ENCODE measurements around the gene TRPM4.
"Not testable (repeated sequence)": the region's sequence is repeated elsewhere in the genome, so short reads cannot be mapped to it uniquely, and the experiment has no call there.

TRPM4 gene

DNA sequence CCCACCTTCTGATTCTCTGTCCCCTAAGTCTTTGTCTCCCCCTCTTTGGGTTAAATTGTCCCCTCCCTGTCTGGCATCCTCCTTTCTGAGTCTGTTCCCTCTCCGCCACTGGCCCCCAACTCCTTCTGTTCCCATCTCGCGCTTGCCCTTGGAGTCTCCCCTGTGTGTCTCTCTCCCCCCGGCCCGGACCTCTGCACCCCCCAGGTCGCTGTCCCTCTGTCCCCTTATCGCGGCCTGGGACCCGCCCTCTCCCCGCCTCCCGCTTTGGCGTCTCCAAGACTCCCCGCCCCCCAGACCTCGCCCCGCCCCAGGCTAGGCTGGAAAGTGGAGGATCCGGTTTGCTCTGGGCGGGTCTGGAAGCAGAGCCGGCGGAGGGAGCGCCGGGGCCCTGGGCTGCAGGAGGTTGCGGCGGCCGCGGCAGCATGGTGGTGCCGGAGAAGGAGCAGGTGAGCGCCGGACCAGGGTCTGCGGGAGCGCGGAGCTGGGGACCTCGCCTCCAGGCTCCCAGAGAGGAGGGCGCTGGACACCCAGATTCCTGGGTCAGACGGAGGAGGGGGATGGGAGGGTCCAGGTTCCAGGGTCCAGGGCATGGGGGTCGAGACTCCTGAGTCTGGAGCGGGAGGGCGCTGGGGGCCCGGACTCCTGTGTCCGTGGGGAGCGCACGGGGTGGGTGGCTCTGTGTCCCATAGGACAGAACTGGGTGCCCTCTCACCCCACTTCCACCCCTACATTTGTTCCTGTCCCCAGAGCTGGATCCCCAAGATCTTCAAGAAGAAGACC lies at the start of gene TRPM4:
Gene TRPM4 (plus strand): TSS at position 348 of the 780 bp plus-strand sequence. CDS start 75 bp downstream, at position 423.
- DNase-seq, result peak; percentile 47

DNA sequence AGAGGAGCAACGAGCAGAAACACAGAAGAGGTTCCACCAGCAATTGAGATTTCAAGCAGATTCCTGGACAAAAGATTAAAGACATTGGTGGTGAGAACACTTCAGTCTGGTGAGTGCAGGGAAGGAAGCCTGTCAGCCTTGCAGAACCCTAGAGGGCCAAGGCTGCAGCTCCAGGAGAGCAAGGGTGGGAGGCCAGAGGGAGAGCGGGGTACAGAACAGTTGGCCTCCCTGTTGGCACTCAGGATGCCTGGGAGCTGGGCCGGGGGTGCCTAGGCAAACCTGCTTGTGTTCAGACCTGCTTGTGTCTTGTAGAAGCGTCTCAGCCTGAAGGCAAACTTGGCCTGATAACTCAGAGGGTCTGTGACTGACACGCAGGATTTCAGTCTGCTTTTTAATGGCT lies 48.5 kb upstream of the TRPM4 start:
- no peak for DNase-seq

DNA sequence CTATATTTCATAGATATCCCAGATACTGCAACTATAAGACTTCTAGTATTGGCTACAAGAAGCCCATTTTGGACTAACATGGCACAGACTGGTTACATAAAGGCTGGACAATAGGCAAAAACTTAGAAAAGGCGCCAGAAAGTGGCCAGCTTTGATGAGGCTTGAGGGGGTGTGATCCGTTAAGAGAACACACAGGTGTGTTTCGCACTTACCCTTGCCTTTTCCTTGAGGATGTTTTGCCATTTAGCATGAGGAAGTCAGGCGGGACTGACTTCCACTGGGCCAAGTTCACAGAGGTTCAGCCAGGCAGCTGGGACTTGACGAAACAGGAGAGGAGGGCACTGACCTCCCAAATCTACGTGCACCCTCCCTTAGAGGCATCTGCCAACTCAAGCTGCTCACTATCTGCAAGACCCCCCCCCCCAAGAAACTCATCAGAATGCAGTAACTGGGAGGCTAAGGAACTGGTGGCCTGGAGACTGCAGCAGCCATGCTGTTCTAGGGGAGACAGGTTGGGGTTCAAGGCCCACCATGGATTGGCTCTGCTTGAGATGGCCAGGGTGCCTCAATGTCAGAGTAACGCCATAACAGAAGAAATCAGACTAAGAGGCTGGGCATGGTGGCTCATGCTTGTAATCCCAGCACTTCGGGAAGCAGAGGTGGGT lies 47.9 kb upstream of the TRPM4 start:
- DNase-seq, result no peak

DNA sequence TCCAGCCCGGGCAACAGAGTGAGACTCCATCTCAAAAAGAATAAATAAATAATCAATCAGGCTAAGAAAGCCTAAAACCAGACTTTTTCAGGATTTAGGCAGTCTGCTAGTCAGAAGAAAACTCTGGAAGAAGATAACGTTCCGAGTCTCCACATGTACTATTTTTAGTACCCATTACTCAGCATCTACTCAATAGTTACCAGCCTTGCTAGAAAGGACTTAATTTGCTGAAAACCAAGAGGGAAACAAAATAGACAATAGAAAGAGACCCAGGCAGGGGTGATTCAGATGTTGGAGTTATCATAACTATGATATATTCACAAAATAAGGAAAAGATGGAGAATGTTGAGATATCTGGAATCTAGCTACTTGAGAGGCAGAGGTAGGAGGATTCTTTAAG lies 47.0 kb upstream of the TRPM4 start:
- DNase-seq, result no peak

DNA sequence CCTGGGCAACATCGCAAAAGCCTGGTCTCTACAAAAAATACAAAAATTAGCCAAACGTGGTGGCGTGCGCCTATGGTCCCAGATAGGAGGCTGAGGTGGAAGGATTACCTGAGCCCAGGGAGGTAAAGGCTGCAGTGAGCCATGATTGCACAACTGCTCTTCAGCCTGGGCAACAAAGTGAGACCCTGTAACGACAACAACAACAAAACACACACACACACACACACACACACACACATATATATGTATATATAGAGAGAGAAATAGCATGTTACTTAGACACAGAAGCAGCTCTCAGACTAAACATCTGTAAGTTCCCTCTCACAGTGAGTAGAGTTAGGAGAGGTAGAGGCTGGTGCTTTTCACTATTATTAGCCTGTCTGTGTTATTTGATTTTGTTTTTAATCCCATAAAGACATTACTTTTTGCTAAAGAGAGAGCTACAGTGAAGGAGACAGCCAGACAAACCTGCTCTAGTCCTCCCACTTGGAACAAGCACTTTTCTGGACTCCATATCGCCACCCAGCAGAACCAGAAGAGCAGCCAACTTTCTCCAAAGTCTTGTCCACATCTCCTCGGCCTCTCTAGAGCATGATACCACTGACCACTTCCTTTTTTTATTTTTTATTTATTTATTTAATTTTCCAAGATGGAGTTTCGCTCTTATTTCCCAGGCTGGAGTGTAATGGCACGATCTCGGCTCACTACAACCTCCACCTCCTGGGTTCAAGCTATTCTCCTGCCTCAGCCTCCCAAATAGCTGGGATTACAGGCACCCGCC lies 46.2 kb upstream of the TRPM4 start:
- DNase-seq, result no peak

DNA sequence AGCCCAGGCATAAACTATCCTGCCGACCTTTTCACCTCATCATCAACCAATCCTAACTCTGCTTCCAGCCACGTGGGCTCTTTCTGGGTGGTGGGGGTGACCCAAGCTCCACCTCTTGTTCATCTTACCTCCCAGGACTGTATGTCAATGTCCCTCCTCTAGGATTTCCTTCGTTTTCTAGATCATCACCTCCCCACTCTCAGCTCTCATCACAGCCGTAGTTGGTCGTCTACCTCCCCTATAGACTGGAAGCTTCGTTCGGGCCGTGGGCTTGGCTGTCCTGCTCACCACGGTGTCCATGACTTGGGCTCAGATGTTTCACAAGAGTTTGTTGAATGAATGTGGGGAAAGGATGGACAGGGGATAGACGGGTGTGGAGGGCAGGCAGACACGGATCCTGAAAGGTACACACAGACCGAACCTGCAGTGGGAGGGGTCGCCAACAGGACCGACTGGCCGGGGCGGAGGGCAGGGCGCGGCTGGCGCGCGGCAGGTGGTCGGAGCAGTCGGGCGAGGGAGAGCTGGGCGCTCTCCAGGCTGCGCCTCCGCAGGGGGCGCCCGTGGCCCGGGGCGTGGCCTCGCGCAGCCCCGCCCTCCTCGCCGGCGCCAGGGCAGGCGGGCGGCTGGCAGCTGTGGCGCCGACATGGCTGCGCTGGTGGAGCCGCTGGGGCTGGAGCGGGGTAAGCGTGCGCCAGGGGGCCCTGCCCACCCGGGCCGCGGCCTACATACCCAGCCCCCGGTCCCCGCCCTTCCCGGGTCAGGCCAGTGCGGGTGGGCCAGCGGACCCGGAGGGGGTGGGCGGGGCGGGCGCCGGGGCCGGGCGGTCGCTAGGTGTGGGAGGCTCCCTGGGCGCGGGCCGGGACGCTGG lies 43.6 kb upstream of the TRPM4 start, which contains the start of gene LIN7B:
Gene LIN7B (plus strand): TSS at position 609 of the 868 bp plus-strand sequence. CDS start 35 bp downstream, at position 644.
- peak; percentile 81 for DNase-seq

DNA sequence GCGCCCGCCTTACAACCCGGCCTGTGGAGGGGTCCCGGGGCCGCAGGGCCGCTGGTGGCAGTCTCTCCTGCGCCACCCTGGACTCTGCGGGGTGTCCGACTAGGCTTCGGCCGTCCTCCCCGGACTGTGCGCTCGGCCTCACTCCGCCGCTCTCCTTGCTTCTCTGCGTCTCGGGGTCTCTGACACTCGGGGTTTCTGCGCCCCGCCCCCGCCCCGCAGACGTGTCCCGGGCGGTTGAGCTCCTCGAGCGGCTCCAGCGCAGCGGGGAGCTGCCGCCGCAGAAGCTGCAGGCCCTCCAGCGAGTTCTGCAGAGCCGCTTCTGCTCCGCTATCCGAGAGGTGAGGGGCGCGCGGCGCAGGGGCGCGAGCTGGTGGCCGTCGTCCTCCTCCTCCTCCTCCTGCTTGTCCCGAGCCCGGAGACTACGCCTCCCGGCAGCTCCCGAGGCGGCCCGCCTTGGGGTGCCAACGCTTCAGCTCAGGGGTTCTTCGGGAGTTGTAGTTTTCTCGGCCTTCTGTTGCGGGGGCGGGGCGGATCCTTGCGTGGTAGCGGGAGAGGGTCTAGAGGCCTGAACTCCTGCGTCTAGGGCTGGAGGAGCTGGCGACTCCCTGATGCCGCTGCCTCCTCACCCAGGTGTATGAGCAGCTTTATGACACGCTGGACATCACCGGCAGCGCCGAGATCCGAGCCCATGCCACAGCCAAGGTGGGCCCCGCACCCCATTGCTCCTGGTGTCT lies 42.8 kb upstream of the TRPM4 start:
- peak; percentile 60 for DNase-seq

DNA sequence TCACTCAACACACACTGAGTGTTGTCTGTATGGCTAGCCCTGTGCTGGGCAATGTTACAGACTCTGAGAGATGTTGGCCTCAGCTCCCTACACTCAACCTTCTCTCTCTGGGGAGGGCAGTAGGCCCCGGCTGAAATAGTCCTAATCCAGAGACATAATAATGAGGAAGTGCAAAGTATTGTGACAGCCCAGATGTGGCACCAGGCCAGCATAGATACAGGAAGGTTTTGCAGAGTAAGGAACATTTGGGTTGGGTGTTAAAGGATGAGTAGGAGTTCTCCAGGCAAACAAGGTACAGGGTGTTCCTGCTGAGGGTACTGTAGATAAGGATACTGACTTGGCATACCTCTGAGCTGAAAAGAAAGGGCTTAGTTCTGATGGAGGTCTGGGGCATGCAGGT lies 41.0 kb upstream of the TRPM4 start:
- DNase-seq, result no peak

DNA sequence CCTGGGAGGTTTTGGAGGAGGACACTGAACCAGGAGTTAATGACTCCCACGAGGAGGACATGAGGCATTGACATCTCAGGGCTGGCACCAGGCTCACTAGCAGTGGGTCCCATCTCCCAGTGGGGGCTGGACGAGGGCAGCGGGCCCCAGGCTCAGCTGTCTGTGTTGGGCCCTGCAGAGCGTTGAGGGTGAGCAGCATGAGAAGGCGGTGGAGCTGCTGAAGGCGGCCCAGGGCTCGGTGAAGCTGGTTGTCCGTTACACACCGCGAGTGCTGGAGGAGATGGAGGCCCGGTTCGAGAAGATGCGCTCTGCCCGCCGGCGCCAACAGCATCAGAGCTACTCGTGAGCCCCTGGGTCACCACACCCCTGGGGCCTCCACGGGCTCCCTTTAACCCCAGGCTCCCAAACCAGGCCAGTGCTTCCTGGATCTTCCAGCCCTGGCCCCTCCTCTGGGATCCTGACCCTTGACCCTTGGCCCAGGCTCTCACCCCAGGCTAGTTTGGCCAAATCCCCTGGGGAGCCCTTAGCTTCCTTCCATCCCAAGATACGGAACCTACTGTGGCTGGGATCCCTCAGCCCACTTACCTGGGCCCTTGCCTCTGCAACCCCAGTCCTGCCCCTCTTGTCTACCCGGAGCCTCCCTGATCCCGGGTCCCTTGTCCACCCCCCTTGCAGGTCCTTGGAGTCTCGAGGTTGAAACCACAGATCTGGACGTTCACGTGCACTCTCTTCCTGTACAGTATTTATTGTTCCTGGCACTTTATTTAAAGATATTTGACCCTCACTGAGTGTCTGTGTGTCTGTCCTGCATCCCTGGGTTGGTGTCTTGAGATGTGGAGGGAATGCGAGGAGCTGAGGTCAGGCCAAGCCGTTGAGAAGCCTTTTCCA lies 39.7 kb upstream of the TRPM4 start:
- no peak for DNase-seq

DNA sequence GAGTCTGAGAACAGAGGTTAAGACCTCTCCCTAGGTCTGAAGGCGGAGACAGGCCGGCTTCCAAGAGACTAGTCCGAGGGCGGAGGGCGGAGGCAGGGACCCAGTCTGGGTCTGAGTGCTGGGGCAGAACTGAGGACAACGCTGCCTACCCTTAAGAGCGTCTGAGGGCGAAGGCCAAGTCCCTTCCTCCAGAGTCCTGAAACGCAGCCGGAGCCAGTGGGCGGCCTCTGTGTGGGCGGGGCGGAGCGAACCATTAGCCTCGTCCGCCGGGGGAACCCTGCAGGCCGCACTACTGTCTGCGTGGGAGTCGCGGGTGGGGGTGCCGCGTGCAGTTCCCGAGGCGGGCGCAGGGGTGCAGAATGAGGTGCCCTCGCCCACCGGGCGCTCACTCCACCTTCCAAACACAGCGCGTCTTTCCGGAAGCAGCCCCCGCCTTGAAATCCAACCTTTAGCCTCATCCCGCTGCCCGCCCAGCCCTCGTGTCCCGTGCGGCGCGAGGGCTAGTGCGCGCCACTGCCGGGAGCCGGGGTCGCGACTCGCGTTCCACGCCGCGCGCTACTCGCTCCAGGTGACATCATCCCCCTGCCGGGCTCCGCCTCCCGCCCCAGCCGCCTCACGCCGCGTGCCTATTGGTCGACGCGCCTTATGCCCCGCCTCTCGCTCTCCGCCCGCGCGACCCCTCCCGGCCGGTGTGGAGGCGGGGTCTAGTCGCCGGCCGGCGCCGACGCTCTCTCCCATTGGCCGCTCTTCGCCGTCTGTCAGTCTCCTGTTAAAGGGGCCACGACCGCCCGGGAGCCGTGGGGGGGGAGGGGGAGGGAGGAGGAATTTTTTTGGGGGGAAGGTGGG lies 38.8 kb upstream of the TRPM4 start, which contains the start of gene C19orf73:
Gene C19orf73 (minus strand): TSS at position 579 of the 846 bp plus-strand sequence. CDS start 121 bp downstream, at position 458.
- DNase-seq, result peak; percentile 97

DNA sequence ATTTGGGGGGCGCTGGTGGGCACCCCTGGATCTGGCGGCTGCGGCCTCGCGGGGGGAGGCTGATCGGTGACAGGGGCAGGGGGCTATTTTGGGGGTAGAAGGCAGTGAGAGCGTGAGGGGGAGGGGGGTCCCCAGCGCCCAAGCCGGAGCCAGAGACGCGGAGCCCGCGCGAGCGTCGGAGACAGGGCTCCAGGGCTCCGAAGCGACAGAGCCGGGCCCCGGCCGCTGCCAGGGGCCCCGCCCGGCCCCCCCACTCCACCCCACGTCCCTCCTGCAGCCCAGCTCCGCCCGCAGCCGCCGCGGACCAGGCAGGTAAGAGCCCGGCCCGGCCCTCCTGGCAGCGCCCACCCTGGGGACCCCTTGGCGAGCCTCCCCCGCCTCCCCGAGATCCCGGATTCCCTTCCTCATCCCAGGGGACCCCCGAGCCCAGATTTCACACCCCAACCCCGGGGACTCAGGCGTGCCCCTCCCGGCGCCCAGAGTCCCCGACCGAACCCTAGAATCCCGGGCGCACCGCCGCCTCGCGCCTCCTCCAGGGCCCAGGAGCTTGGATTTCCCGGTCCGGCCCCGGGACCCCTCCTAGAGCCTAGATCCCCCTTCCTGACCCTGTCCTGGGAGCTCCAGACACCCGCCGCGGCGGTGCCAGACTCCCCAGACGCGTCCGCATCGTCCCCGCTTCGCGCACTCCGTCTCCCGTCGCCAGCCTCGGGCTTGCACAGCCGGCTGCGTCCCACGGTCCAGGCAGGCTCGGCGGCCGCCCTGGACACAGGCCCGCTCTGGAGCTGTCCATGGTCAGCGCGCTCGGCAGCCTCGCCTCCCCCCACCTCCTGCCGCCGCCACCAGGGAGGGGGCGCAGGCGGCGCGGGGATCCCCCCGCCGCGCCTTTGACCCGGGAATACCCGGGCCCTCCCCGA lies 37.9 kb upstream of the TRPM4 start, which contains the start of gene PPFIA3:
Gene PPFIA3 (plus strand): TSS at position 134 of the 914 bp plus-strand sequence. CDS start 8,330 bp downstream, outside the sequence.
- no peak for DNase-seq

DNA sequence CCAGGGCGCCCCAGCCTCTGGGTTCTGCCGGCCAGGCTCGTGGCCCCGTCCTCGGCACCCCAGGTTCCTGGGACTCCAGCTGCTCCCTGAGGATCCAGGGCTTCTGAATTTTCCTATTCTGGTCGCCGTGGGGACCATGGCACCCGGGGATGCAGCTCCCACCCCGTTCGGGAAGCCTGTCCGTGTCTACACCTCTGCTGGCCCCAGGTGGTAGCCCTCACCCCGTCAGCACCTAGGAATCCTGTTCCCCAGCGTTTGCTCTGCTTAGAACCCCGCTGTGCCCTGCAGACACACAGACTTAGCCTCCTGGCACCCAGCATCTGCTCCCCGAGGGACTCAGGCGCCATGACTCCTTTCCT lies 37.3 kb upstream of the TRPM4 start:
- no peak for DNase-seq

DNA sequence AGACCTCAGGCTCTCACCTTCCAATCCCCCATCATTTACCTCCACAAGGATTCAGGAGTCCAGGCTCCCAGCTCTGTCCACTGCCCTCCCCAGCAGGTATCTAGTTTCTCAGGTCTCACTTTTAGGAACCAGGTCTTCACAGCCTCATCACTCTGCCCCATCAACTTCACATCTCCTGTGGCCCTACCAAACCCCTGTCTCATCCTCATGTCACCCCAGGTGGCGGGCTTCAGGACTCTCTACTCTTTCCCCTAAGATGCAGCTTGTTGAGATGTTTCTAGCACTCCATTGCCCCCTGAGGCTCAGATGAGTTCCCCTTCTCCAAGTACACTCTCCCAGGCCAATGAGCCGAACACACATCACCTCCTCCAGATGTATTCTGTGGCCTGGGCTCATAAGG lies 36.7 kb upstream of the TRPM4 start:
- DNase-seq, result no peak

DNA sequence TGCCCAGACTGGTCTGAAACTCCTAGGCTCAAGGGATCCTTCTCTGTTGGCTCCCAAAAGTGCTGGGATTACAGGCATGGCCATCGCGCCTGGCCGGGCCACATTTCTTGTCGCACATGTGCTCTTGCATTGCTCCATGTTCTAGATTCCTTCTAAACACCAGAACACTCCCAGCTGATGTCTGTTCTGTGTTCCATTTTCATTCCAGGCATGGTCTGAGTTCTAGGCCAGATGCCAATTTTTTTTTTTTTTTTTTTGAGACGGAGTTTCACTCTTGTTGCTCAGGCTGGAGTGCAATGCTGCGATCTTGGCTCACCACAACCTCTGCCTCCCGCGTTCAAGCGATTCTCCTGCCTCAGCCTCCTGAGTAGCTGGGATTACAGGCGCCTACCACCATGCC lies 35.8 kb upstream of the TRPM4 start:
- not testable (repeated sequence) for DNase-seq

DNA sequence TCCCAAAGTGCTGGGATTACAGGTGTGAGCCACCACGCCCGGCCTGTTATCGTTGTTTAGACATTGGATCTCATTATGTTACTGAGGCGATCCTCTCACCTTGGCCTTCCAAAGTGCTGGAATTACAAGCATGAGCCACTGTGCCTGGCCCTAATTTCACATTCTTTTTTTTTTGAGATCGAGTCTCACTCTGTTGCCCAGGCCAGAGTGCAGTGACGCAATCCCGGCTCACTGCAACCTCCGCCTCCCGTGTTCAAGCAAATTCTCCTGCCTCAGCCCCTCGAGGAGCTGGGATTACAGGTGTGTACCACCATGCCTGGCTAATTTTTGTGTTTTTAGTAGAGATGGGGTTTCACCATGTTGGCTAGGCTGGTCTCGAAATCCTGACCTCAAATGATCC lies 34.3 kb upstream of the TRPM4 start:
- DNase-seq, result not testable (repeated sequence)

DNA sequence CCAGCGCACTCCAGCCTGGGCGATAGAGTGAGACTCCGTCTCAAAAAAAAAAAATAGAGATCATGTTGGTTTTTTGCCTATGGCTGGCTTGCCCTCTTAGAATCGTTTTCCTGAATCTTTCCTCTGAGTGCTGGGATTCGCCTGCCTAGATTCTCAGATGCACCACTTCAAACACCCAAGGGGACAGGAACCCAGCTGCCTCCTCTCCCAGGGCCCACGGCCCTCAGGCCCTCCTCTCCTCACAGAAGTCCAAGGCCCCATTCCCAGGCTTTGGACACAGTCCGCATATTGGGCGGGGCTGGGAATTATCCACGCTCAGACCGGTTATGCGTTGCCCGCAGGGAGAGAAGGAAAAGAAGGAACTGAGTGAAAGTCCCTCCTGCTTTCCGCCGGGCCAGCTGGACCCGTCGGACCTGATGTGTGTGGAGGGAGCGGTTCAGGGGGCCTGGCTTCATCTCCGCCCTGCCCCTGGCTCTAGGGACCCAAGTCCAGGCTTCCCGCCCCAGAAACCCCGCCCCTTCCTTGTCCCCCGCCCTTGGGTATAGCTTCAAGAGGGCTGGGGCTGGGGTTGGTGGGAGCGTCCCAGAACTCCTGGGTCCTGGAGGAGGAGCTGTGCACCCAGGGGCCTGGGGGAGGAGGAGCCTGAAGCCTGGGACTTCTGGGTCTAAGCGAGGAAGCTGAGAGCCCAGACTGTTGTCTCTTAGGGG lies 32.4 kb upstream of the TRPM4 start:
- no peak for DNase-seq

DNA sequence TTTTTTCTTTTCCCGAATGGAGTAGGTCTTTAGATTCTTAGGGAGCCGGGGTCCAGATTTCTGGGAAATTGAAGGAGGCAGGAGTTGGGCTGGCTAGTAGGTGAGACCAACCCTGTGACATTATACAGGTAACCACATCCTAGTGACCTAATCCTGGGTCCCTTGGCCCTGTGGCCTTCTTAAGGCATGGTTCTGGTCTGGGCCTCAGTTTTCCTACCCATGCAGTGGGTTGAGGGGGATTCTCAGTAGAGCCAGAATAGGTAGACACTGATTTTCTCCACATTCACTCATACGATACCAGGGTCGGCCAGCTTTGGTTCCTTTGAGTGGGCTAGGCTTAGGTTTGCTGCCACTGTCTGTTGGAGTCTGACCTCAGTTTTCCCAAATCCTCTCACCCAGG lies 31.0 kb upstream of the TRPM4 start:
- no peak for DNase-seq

DNA sequence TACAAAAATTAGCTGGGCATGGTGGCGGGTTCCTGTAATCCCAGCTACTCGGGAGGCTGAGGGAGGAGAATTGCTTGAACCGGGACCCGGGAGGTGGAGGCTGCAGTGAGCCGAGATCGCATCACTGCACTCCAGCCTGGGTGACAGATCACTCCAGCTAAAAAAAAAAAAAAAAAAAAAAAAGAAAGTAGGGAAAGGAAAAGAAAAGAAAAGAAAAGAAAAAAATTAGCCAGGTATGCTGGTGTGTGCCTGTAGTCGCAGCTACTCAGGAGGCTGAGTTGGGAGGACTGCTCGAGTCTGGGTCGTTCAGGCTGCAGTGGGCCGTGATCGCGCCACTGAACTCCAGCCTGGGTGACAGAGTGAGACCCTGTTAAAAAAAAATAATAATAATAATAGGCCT lies 30.4 kb upstream of the TRPM4 start:
- DNase-seq, result not testable (repeated sequence)
